Spinal cord (tissue), 10 donors: ENCODE measurements around the gene ADGRL1. TPM values are rescaled to one million over a fixed set of nuclear protein-coding genes. Genes with fewer than 3 reads are reported as not detected.
"Not testable (repeated sequence)": the region's sequence is repeated elsewhere in the genome, so short reads cannot be mapped to it uniquely, and the experiment has no call there.

ENCODE experiments used
- DNase-seq, 6 donors: peaks; one replicate each; pipeline versions ENCODE4 v3.0.0 to v3.0.0-alpha.2; 2013 to 2015; ENCODE audit warnings: low spot score in 6 of 6, low read depth in 4 of 6
- H3K27ac ChIP-seq: one replicate; pipeline ENCODE4 v1.5.1; 2013; ENCODE audit warnings: low read depth, low read length, control low read depth
- H3K27me3 ChIP-seq: one replicate; pipeline ENCODE4 v1.6.1; 2013; ENCODE audit warnings: low read length; ENCODE audit not compliant: control insufficient read depth, insufficient read depth
- H3K36me3 ChIP-seq: one replicate; pipeline ENCODE4 v1.6.1; 2013; ENCODE audit warnings: low read length; ENCODE audit not compliant: control insufficient read depth, insufficient read depth
- H3K4me1 ChIP-seq: one replicate; pipeline ENCODE4 v1.6.1; 2013; ENCODE audit warnings: low read length; ENCODE audit not compliant: control insufficient read depth, insufficient read depth
- H3K4me3 ChIP-seq: one replicate; pipeline ENCODE4 v1.5.1; 2013; ENCODE audit warnings: low read depth, low read length, control low read depth
- H3K9me3 ChIP-seq: one replicate; pipeline ENCODE4 v1.6.1; 2013; ENCODE audit warnings: low read length; ENCODE audit not compliant: control insufficient read depth, insufficient read depth
- WGBS: methylation state at CpG from one replicate; pipeline ENCODE4 v1.1.5; 2013; ENCODE audit warnings: missing lambda C conversion rate; ENCODE audit not compliant: insufficient coverage; 5-methylcytosine and 5-hydroxymethylcytosine counted together
- polyA plus RNA-seq, 2 donors: library from polyadenylated mRNA; unstranded; fragments of 120-200 nt; gene quantifications; one replicate each; pipeline ENCODE4 v1.2.1, GENCODE V29; 2013; ENCODE audit not compliant: insufficient read length in 2 of 2
- total RNA-seq, 2 donors: library from RNA; depleted of rRNA in 1 of 2; stranded (reverse); fragments of 120-200 nt in 1 of 2; fragments of >200 nt in 1 of 2; gene quantifications; one replicate each; pipeline versions ENCODE4 v1.2.3 to v1.2.4, GENCODE V29; 2013 to 2014
- donor health status: healthy.

ADGRL1 gene
- total and polyA plus RNA-seq, 4 donors, result 31.9 to 140 (median 92.0) TPM

GRCh38 chr19:14222886-14223285 lies 16.9 kb upstream of the ADGRL1 start:
- Histone ChIP-seq H3K4me1 (peaks cover 4% of the 10 kb centered on the region), H3K27me3 (no peaks in the 10 kb centered on the region), H3K27ac (no peak overlapping the region), H3K9me3 (no peaks in the 10 kb centered on the region), H3K36me3 (no peaks in the 10 kb centered on the region), H3K4me3 (no peak overlapping the region)
- DNase-seq, result no peak
- WGBS, result 95% methylated on average over 13 of the region's 16 CpGs

DNA sequence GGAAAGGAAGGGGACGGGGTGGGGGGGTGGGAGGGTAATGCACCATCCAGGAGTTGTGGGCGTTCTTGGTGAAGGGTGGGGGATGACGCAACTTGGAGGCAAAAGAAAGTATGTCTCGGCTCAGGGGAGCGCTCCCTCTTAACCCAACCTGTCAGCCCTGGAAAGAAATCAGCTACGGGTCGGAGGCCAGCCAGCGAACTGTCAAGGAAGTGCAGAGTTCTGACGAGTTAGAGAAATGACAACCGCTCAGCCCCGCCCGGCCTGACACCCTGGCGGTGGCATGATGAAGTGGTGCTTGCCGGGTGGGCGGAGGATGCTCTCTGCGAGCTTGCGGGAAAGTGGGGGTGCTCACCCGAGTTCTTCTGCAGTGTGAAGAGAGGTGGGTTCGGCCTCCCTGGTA lies 15.4 kb upstream of the ADGRL1 start:
- not testable (repeated sequence) for H3K36me3 ChIP-seq, H3K27me3 ChIP-seq, H3K9me3 ChIP-seq, H3K27ac ChIP-seq, H3K4me3 ChIP-seq
- WGBS, result 6% methylated on average over 4 of the region's 19 CpGs
- peaks cover 14% of the 10 kb centered on the region for H3K4me1 ChIP-seq
- DNase-seq, result peak in 2 of 6 donors; percentile 11 to 26

DNA sequence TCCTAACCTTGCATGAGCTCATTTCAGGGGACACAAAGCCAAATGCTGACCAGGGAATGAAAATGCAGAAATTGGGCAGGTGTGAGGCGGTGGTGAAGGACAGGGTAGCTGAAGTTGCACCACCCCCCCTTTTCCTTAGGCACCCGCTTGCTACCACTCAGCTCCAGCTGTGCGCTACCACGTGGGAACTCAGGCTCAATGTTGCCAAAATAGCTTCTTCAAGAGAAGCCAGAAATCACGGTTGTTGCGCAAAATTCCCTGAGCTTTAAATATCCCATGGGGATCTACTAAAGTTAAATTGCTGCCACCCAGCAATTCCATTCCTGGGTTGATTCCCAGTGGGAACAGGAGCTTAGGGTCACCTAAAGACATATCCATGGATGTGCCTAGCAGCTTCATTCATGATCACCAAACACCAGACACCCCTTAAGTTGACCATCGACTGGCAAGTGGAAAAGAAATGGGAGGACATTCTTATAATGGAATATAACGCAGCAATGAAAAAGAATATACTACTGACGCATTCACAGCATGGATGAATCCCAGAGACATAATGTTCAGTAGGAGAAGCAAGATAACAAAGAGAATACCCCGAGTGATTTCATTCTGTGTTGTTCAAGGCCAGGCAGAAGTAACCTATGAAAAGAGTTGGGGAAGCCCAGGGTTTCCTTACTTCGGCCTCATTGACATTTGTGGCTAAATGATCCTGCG lies 12.8 kb upstream of the ADGRL1 start:
- H3K27ac ChIP-seq, result no peak overlapping the region
- no peaks in the 10 kb centered on the region for H3K36me3 ChIP-seq
- WGBS, result 91% methylated on average over 5 of the region's 12 CpGs
- H3K4me3 ChIP-seq, result no peak overlapping the region
- no peaks in the 10 kb centered on the region for H3K27me3 ChIP-seq
- DNase-seq, result no peak
- no peaks in the 10 kb centered on the region for H3K9me3 ChIP-seq
- peaks cover 14% of the 10 kb centered on the region for H3K4me1 ChIP-seq

DNA sequence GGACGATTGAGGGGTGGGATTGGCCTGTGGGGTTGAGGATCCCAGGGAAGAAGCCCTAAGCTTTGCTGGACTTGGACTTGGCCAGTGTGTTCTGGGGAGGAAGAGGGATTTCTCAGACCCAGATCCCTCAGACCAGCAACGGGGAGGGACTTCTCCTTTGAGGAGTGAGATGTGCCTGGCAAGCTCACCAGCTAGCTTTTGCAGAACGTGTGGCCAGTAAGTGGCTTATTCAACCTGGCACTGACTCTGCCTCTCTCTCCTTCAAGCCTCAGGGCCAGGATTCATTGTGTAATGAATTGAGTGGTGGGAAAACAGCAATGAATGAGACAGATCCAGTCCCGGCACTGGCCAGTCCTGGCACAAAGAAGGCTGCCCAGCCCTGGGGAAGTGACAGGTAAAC lies 11.9 kb upstream of the ADGRL1 start:
- DNase-seq, result not testable (repeated sequence)
- 17% methylated on average over 3 of the region's 4 CpGs for WGBS

DNA sequence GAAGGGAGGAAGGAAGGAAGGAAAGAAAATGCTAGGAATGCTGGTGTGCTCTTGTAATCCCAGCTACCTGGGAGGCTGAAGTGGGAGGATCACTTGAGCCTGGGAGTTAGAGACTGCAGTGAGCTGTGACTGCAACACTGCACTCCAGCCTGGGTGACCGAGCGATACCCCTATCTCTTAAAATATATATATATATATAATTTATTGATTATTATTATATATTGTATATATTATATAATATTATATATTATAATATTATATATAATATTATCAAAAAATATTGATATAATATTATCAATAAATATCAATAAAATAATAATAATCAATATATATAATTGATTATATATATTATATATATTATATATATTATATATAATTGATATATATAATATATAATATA lies 8.6 kb upstream of the ADGRL1 start:
- Histone ChIP-seq H3K36me3 (no peaks in the 10 kb centered on the region), H3K4me1 (peaks cover 16% of the 10 kb centered on the region), H3K9me3 (no peaks in the 10 kb centered on the region), H3K27me3 (no peaks in the 10 kb centered on the region), H3K4me3 (no peak overlapping the region), H3K27ac (no peak overlapping the region)
- DNase-seq, result no peak
- no CpG with 5 or more reads among the region's 2 CpGs for WGBS

More for the DNA sequence above, 11.9 kb upstream of the ADGRL1 start:
- peaks cover 14% of the 10 kb centered on the region for H3K4me1 ChIP-seq
- H3K9me3 ChIP-seq, H3K27me3 ChIP-seq, H3K36me3 ChIP-seq, H3K4me3 ChIP-seq, H3K27ac ChIP-seq: not testable (repeated sequence)

DNA sequence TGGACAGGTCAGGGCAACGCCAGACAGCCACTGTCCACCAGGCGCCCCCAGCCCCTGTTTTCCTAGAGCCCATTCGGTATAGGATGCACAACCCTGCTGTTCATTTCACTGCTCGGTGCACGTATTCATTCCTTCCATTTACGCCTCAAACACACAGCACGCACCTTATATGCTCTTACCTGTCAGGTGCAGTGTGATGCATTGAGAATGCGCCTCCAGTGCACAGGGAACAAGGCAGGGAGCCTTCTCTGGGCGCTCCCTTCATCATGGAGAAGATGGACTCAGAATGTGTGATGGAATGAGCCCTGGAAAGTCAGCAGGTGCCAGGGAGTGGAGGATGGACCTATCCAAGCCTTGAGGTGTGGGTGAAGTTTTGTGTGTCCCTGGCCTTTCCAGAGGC lies 4.2 kb upstream of the ADGRL1 start:
- peaks cover 28% of the 10 kb centered on the region for H3K4me1 ChIP-seq
- H3K4me3 ChIP-seq, result peak overlapping the region; percentile 46
- peak in 1 of 6 donors; percentile 48 for DNase-seq
- WGBS, result 50% methylated on average over 6 of the region's 9 CpGs
- H3K36me3 ChIP-seq, H3K27me3 ChIP-seq, H3K9me3 ChIP-seq, H3K27ac ChIP-seq: not testable (repeated sequence)

DNA sequence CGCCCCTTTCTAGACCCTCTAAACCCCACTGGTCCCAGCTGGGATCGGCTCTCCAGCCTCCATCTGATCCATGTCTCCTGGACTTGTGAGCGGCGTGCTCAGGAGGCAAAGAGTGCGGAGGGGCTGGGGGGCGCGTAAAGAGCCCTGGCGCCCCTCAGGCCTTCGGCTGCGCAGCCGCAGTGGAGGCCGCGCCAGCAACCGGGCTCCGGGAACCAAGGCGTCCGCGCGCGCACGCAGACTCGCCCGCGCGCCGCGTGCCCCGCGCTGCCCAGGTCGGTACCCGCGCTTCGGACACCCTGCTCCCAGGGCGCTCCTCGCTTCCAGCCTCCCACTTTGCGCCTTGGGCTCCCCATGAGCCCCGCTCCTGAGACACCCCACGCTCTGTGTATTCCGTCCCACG lies 3.4 kb upstream of the ADGRL1 start:
- not testable (repeated sequence) for H3K36me3 ChIP-seq, H3K27ac ChIP-seq, H3K9me3 ChIP-seq, H3K27me3 ChIP-seq
- DNase-seq, result peak in 3 of 6 donors; percentile 51 to 89 (median 82)
- Histone ChIP-seq H3K4me3 (peak overlapping the region; percentile 46), H3K4me1 (peaks cover 35% of the 10 kb centered on the region)
- WGBS, result under 1% methylated on average over 39 of the region's 40 CpGs

DNA sequence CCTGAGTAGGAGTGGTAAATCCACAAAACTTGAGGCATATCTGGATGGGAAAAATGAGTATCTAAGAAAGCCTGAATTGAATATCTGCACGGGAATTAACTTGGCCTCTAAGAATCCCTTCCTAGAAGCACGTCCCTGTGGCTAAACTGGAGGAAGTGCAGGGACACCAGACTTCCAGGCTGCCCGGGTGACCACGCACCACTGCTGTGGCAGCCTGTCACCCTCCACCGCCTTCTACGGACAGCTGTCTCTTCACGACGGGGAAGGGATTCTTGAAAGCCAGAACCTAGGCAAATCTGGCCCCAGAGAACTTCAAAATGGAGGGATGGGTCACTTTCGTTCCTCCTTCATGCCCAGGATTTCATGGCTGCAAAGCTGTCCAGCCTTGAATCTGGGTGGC lies 2.5 kb upstream of the ADGRL1 start:
- not testable (repeated sequence) for H3K27me3 ChIP-seq, H3K4me3 ChIP-seq
- 55% methylated on average over 8 of the region's 9 CpGs for WGBS

GRCh38 chr19:14207796-14208195 lies 1.8 kb upstream of the ADGRL1 start:
- Histone ChIP-seq H3K4me1 (peaks cover 52% of the 10 kb centered on the region), H3K4me3 (peak overlapping the region; percentile 58), H3K27ac (peak overlapping the region; percentile 90)
- H3K36me3 ChIP-seq, H3K9me3 ChIP-seq, H3K27me3 ChIP-seq: not testable (repeated sequence)
- 23% methylated on average over 6 of the region's 7 CpGs for WGBS
- DNase-seq, result peak in 1 of 6 donors; percentile 41

More for the DNA sequence above, 2.5 kb upstream of the ADGRL1 start:
- not testable (repeated sequence) for H3K9me3 ChIP-seq, H3K27ac ChIP-seq, H3K36me3 ChIP-seq, DNase-seq
- H3K4me1 ChIP-seq, result peaks cover 45% of the 10 kb centered on the region
